H9 (cell line): ENCODE measurements around the gene TOP1. TPM values are rescaled to one million over a fixed set of nuclear protein-coding genes. Genes with fewer than 3 reads are reported as not detected.

Experiments used
- DNase-seq: peaks from one replicate; pipeline ENCODE4 v3.0.0-alpha.2; 2017
- H2AFZ ChIP-seq: one replicate; pipeline ENCODE4 v1.6.1; 2013; ENCODE audit warnings: mild to moderate bottlenecking, low read length, control low read depth, moderate library complexity
- H2AK5ac ChIP-seq: 2 replicates; pipeline ENCODE4 v1.6.1; 2013; ENCODE audit warnings: low read length, control low read depth, mixed read lengths; ENCODE audit not compliant: insufficient read length
- H2BK120ac ChIP-seq: one replicate; pipeline ENCODE4 v1.6.1; 2013; ENCODE audit warnings: low read depth, mild to moderate bottlenecking, low read length, control low read depth, inconsistent platforms; ENCODE audit not compliant: poor library complexity, severe bottlenecking
- H2BK12ac ChIP-seq: 2 replicates; pipeline ENCODE4 v1.6.1; 2013; ENCODE audit warnings: low read length, control low read depth, mixed read lengths, low read depth; ENCODE audit not compliant: insufficient read length
- H2BK15ac ChIP-seq: 2 replicates; pipeline ENCODE4 v1.6.1; 2013; ENCODE audit warnings: low read depth, low read length, control low read depth
- H2BK20ac ChIP-seq: one replicate; pipeline ENCODE4 v1.6.1; 2013; ENCODE audit warnings: low read depth, mild to moderate bottlenecking, low read length, control low read depth, inconsistent platforms; ENCODE audit not compliant: poor library complexity, severe bottlenecking
- H2BK5ac ChIP-seq: 2 replicates; pipeline ENCODE4 v1.6.1; 2013; ENCODE audit warnings: low read length, control low read depth, mixed read lengths; ENCODE audit not compliant: insufficient read length
- H3K14ac ChIP-seq: 2 replicates; pipeline ENCODE4 v1.6.1; 2013; ENCODE audit warnings: low read length, control low read depth; ENCODE audit not compliant: insufficient read depth
- H3K18ac ChIP-seq: 2 replicates; pipeline ENCODE4 v1.6.1; 2013; ENCODE audit warnings: low read depth, mild to moderate bottlenecking, mixed read lengths, low read length, control low read depth; ENCODE audit not compliant: insufficient read length
- H3K23ac ChIP-seq: 2 replicates; pipeline ENCODE4 v1.6.1; 2013; ENCODE audit warnings: low read length, control low read depth, mixed read lengths, low read depth; ENCODE audit not compliant: insufficient read length
- H3K23me2 ChIP-seq: 2 replicates; pipeline ENCODE4 v1.6.1; 2013; ENCODE audit warnings: low read depth, mild to moderate bottlenecking, mixed read lengths, low read length, control low read depth; ENCODE audit not compliant: insufficient read length, poor library complexity, severe bottlenecking
- H3K27ac ChIP-seq: 2 replicates; pipeline ENCODE4 v1.5.1; 2013; ENCODE audit warnings: low read length, control low read depth, mixed read lengths, low read depth; ENCODE audit not compliant: insufficient read length
- H3K27me3 ChIP-seq: 2 replicates; pipeline ENCODE4 v1.6.1; 2013; ENCODE audit warnings: low read length, control low read depth, inconsistent platforms; ENCODE audit not compliant: insufficient read depth
- H3K4ac ChIP-seq: 2 replicates; pipeline ENCODE4 v1.6.1; 2013; ENCODE audit warnings: low read depth, mild to moderate bottlenecking, control low read depth, inconsistent platforms, low read length, moderate library complexity
- H3K4me1 ChIP-seq: 2 replicates; pipeline ENCODE4 v1.6.1; 2013; ENCODE audit warnings: low read length, control low read depth, inconsistent platforms; ENCODE audit not compliant: insufficient read depth
- H3K4me2 ChIP-seq: 2 replicates; pipeline ENCODE4 v1.6.1; 2013; ENCODE audit warnings: low read length, control low read depth, mixed read lengths; ENCODE audit not compliant: insufficient read length, insufficient read depth
- H3K56ac ChIP-seq: 2 replicates; pipeline ENCODE4 v1.6.1; 2013; ENCODE audit warnings: low read depth, mild to moderate bottlenecking, mixed read lengths, low read length, control low read depth; ENCODE audit not compliant: insufficient read length
- H3K79me1 ChIP-seq: 2 replicates; pipeline ENCODE4 v1.6.1; 2013; ENCODE audit warnings: low read depth, mild to moderate bottlenecking, moderate library complexity, low read length, control low read depth, inconsistent platforms; ENCODE audit not compliant: insufficient read depth, poor library complexity, severe bottlenecking
- H3K79me2 ChIP-seq: 2 replicates; pipeline ENCODE4 v1.6.1; 2013; ENCODE audit warnings: low read length, control low read depth, inconsistent platforms; ENCODE audit not compliant: insufficient read depth
- H3K9ac ChIP-seq: 2 replicates; pipeline ENCODE4 v1.6.1; 2013; ENCODE audit warnings: low read length, control low read depth, mixed read lengths; ENCODE audit not compliant: insufficient read length; ENCODE audit errors: extremely low read depth
- H3K9me3 ChIP-seq: one replicate; pipeline ENCODE4 v1.6.1; 2013; ENCODE audit warnings: low read depth, low read length, inconsistent platforms; ENCODE audit not compliant: control insufficient read depth
- H3T11ph ChIP-seq: one replicate; pipeline ENCODE4 v1.6.1; 2013; ENCODE audit warnings: mild to moderate bottlenecking, low read length, control low read depth, inconsistent platforms
- H4K20me1 ChIP-seq: one replicate; pipeline ENCODE4 v1.6.1; 2013; ENCODE audit not compliant: control insufficient read depth, insufficient read length, insufficient read depth
- H4K5ac ChIP-seq: 2 replicates; pipeline ENCODE4 v1.6.1; 2013; ENCODE audit warnings: low read depth, mild to moderate bottlenecking, mixed read lengths, low read length, control low read depth; ENCODE audit not compliant: insufficient read length
- H4K8ac ChIP-seq: replicated peaks from 2 replicates; pipeline ENCODE4 v1.6.1; 2013; ENCODE audit warnings: low read length, control low read depth, mixed read lengths, low read depth; ENCODE audit not compliant: insufficient read length
- H4K91ac ChIP-seq: 2 replicates; pipeline ENCODE4 v1.6.1; 2013; ENCODE audit warnings: low read depth, mild to moderate bottlenecking, moderate library complexity, mixed read lengths, low read length, control low read depth; ENCODE audit not compliant: insufficient read length
- H3K27ac Mint-ChIP-seq, 3 experiments: 2 replicates in 2 of 3; 3 replicates in 1 of 3; pipeline ENCODE4 v1.8.0; 2020 to 2021; ENCODE audit warnings: mixed read lengths in 3 of 3, mild to moderate bottlenecking in 1 of 3, moderate library complexity in 1 of 3
- H3K27me3 Mint-ChIP-seq: 2 replicates; pipeline ENCODE4 v1.8.0; 2021; ENCODE audit warnings: low read depth, mild to moderate bottlenecking, moderate library complexity, mixed read lengths
- H3K36me3 Mint-ChIP-seq, 3 experiments: 2 replicates in 2 of 3; 3 replicates in 1 of 3; pipeline ENCODE4 v1.8.0; 2020 to 2021; ENCODE audit warnings: low read depth in 3 of 3, mixed read lengths in 3 of 3; ENCODE audit not compliant: insufficient read depth in 1 of 3
- H3K4me1 Mint-ChIP-seq, 2 experiments: 2 replicates each; pipeline ENCODE4 v1.8.0; 2020; ENCODE audit warnings: mixed read lengths in 2 of 2
- H3K4me3 Mint-ChIP-seq, 2 experiments: 2 replicates in 1 of 2; 3 replicates in 1 of 2; pipeline ENCODE4 v1.8.0; 2020 to 2021; ENCODE audit warnings: mild to moderate bottlenecking in 2 of 2, mixed read lengths in 2 of 2, moderate library complexity in 1 of 2
- H3K9me3 Mint-ChIP-seq, 2 experiments: 2 replicates in 1 of 2; 3 replicates in 1 of 2; pipeline ENCODE4 v1.8.0; 2020; ENCODE audit warnings: mild to moderate bottlenecking in 2 of 2, mixed read lengths in 2 of 2, moderate library complexity in 1 of 2
- CTCF ChIP-seq: fragments of 200-600 bp; sonication (generic); conservative IDR thresholded peaks from 3 replicates; pipeline ENCODE4 v1.8.0; 2021; ENCODE audit warnings: antibody characterized with exemption, mild to moderate bottlenecking
- WGBS: extraction: QIAGEN DNeasy Blood & Tissue Kit; methylation state at CpG from one replicate; pipeline ENCODE4 v1.1.7; 2013; ENCODE audit warnings: missing lambda C conversion rate, low lambda C conversion rate, mixed read lengths; ENCODE audit not compliant: insufficient read length; ENCODE audit errors: extremely low coverage; 5-methylcytosine and 5-hydroxymethylcytosine counted together
- total RNA-seq: library from RNA; stranded (reverse); gene quantifications from 2 replicates; pipeline ENCODE4 v1.2.1, GENCODE V29; 2021

Gene TOP1
- total RNA-seq, 1 experiment from 2014 or later, result 96.4 TPM

- Histone ChIP-seq H2AK5ac (no peak overlapping the region), H2BK20ac (no peak overlapping the region), H3K4ac (no peak overlapping the region), H3K14ac (no peak overlapping the region), H3K79me2 (peaks cover 2% of the 10 kb centered on the region; the same call in 1 of the 2 replicates), H2BK120ac (no peak overlapping the region), H4K20me1 (no peaks in the 10 kb centered on the region), H3K23me2 (no peaks in the 10 kb centered on the region), H2BK5ac (no peak overlapping the region), H3K4me2 (no peak overlapping the region), H3K4me1 (no peaks in the 10 kb centered on the region), H3K23ac (no peak overlapping the region), H2AFZ (no peak overlapping the region), H3T11ph (no peak overlapping the region), H3K27me3 (no peaks in the 10 kb centered on the region), H4K5ac (no peak overlapping the region), H2BK15ac (no peak overlapping the region), H3K79me1 (peaks cover 3% of the 10 kb centered on the region), H3K56ac (no peak overlapping the region), H3K9me3 (no peaks in the 10 kb centered on the region), H2BK12ac (no peak overlapping the region), H3K27ac (no peak overlapping the region), H3K18ac (no peak overlapping the region), H3K9ac (no peak overlapping the region), H4K91ac (no peak overlapping the region), H4K8ac (no peak overlapping the region)
- TF ChIP-seq CTCF, result no peak
- WGBS, result no CpG with 5 or more reads among the region's 3 CpGs
- no peaks in the 10 kb centered on the region for H3K9me3 Mint-ChIP-seq
- peak overlapping the region in 1 of 3 experiments; percentile 33; a peak in 1 of 7 replicates for H3K27ac Mint-ChIP-seq
- peaks cover 14 to 20% of the 10 kb centered on the region in 2 experiments for H3K4me1 Mint-ChIP-seq
- no peak for DNase-seq
- H3K27me3 Mint-ChIP-seq, result no peaks in the 10 kb centered on the region
- H3K36me3 Mint-ChIP-seq, result peaks cover 5 to 23% (median 22%) of the 10 kb centered on the region in 3 experiments; a peak in 5 of 7 replicates
- H3K4me3 Mint-ChIP-seq, result no peak overlapping the region
Observed at GRCh38 chr20:41072915-41073314, 44.3 kb downstream of the TOP1 start.
